Measurements from ENCODE around the gene MET. TPM values are rescaled to one million over a fixed set of nuclear protein-coding genes. Genes with fewer than 3 reads are reported as not detected.

MET gene
- polyA plus RNA-seq, 1 donor from 2014 or later = not detected

DNA sequence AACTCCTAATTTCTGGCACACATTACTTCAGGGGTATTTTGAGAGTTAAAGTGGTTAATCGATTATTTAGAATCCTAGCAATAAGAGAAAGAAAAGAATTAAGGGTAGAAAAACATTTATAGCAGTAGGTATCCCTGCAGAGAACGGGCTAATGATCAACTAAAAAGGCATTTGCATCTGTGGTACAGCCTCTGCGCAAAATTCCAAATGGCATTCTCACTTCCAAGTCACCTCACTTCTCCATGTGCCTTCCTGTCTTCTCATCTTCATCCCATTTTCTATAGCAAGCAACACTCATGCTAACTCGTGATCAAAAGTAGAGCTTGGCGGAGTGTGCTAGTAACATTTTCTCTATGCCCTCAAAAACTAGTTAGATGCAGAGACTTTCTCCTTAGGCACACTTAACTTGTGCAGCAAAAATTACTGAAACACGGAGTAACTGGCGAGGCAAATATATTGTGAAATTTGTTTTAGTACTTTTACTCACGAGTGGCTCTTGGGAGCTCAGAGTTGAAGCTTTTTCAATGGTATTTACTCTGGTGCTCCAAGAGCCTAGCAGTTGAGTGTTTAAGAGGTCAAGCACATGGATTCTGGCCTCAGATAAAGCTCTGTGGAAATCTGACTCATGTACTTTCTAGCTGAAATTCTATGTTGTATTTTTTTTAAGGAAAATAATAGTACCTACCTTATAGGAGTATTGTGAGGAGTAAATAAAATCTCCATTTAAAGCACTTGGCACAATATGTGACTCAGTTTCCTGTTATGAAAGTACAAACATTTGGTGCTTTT lies 65.1 kb downstream of the MET start:
- Histone ChIP-seq H3K27me3 (ENCODE audit: insufficient read depth, low read depth, low read length) (no peaks in the 10 kb centered on the region), H3K9ac (ENCODE audit: low read length) (no peak overlapping the region), H3K4me3 (ENCODE audit: low read length) (no peak overlapping the region), H3K27ac (ENCODE audit: low read length) (no peak overlapping the region), H4K20me1 (ENCODE audit: insufficient read depth) (no peaks in the 10 kb centered on the region), H3K9me2 (ENCODE audit: insufficient read depth, low read length) (no peaks in the 10 kb centered on the region), H3K9me3 (ENCODE audit: low read length) (no peaks in the 10 kb centered on the region), H3K36me3 (ENCODE audit: insufficient read depth, low read length) (no peaks in the 10 kb centered on the region), H3K4me2 (ENCODE audit: low read length) (no peak overlapping the region), H2AFZ (ENCODE audit: low read depth, low read length) (no peak overlapping the region), H3F3A (ENCODE audit: insufficient read depth, low read length, poor library complexity, severe bottlenecking) (no peaks in the 10 kb centered on the region), H3K79me2 (replicated peaks; ENCODE audit: insufficient read depth, low read length) (no peaks in the 10 kb centered on the region)
- no peak for TF ChIP-seq POLR2AphosphoS5 (IDR thresholded peaks at IDR 0.05)
- TF ChIP-seq EZH2 (IDR thresholded peaks at IDR 0.05; ENCODE audit: borderline replicate concordance, insufficient read depth, low read length, poor library complexity, severe bottlenecking) = no peak
- no peak for TF ChIP-seq SMC3 (conservative IDR thresholded peaks at IDR 0.05; ENCODE audit: poor library complexity)
- TF ChIP-seq, protein P1, sequence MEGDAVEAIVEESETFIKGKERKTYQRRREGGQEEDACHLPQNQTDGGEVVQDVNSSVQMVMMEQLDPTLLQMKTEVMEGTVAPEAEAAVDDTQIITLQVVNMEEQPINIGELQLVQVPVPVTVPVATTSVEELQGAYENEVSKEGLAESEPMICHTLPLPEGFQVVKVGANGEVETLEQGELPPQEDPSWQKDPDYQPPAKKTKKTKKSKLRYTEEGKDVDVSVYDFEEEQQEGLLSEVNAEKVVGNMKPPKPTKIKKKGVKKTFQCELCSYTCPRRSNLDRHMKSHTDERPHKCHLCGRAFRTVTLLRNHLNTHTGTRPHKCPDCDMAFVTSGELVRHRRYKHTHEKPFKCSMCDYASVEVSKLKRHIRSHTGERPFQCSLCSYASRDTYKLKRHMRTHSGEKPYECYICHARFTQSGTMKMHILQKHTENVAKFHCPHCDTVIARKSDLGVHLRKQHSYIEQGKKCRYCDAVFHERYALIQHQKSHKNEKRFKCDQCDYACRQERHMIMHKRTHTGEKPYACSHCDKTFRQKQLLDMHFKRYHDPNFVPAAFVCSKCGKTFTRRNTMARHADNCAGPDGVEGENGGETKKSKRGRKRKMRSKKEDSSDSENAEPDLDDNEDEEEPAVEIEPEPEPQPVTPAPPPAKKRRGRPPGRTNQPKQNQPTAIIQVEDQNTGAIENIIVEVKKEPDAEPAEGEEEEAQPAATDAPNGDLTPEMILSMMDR (IDR thresholded peaks at IDR 0.05; ENCODE audit: poor library complexity, severe bottlenecking) = no peak
- no peak for TF ChIP-seq EP300 (conservative IDR thresholded peaks at IDR 0.05; ENCODE audit: poor library complexity, severe bottlenecking)
- no peak for TF ChIP-seq MXI1 (conservative IDR thresholded peaks at IDR 0.05; ENCODE audit: poor library complexity, severe bottlenecking)
- TF ChIP-seq RAD21 (conservative IDR thresholded peaks at IDR 0.05) = no peak
- TF ChIP-seq TAF1 (IDR thresholded peaks at IDR 0.05; ENCODE audit: low read depth) = no peak
- TF ChIP-seq, protein P2, sequence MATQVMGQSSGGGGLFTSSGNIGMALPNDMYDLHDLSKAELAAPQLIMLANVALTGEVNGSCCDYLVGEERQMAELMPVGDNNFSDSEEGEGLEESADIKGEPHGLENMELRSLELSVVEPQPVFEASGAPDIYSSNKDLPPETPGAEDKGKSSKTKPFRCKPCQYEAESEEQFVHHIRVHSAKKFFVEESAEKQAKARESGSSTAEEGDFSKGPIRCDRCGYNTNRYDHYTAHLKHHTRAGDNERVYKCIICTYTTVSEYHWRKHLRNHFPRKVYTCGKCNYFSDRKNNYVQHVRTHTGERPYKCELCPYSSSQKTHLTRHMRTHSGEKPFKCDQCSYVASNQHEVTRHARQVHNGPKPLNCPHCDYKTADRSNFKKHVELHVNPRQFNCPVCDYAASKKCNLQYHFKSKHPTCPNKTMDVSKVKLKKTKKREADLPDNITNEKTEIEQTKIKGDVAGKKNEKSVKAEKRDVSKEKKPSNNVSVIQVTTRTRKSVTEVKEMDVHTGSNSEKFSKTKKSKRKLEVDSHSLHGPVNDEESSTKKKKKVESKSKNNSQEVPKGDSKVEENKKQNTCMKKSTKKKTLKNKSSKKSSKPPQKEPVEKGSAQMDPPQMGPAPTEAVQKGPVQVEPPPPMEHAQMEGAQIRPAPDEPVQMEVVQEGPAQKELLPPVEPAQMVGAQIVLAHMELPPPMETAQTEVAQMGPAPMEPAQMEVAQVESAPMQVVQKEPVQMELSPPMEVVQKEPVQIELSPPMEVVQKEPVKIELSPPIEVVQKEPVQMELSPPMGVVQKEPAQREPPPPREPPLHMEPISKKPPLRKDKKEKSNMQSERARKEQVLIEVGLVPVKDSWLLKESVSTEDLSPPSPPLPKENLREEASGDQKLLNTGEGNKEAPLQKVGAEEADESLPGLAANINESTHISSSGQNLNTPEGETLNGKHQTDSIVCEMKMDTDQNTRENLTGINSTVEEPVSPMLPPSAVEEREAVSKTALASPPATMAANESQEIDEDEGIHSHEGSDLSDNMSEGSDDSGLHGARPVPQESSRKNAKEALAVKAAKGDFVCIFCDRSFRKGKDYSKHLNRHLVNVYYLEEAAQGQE (IDR thresholded peaks at IDR 0.05; ENCODE audit: borderline replicate concordance) = no peak

DNA sequence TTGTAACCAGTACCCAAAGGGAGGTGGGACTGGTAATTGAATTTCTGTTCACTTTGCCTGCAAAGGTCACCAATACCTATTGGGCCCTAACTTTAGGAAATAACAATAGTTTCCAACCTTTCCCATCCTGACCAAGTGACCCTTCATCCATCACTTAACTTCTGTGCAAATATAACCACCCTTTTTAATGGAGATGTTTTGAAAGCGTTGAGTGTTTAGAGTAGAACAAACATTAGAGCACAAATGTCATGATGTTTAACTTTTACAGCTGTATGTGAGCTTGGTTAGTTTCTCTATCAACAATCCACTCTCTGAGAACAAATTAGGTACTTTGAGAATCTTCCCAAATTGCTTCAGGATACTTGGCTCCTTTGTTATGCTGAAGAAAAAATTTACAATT lies 66.4 kb downstream of the MET start:
- no peaks in the 10 kb centered on the region for H4K20me1 ChIP-seq (ENCODE audit: insufficient read depth)
- no peaks in the 10 kb centered on the region for H3K9me3 ChIP-seq (ENCODE audit: low read length)
- H3F3A ChIP-seq (ENCODE audit: insufficient read depth, low read length, poor library complexity, severe bottlenecking) = no peaks in the 10 kb centered on the region
- no peaks in the 10 kb centered on the region for H3K27me3 ChIP-seq (ENCODE audit: insufficient read depth, low read depth, low read length)
- H3K79me2 ChIP-seq (replicated peaks; ENCODE audit: insufficient read depth, low read length) = no peaks in the 10 kb centered on the region
- H3K9me2 ChIP-seq (ENCODE audit: insufficient read depth, low read length) = no peaks in the 10 kb centered on the region
- H3K27ac ChIP-seq (ENCODE audit: low read length) = no peak overlapping the region
- no peak overlapping the region for H3K4me2 ChIP-seq (ENCODE audit: low read length)
- H3K9ac ChIP-seq (ENCODE audit: low read length) = no peak overlapping the region
- TF ChIP-seq EZH2 (IDR thresholded peaks at IDR 0.05; ENCODE audit: borderline replicate concordance, insufficient read depth, low read length, poor library complexity, severe bottlenecking) (no peak), POLR2AphosphoS5 (IDR thresholded peaks at IDR 0.05) (no peak), TAF1 (IDR thresholded peaks at IDR 0.05; ENCODE audit: low read depth) (no peak), MXI1 (conservative IDR thresholded peaks at IDR 0.05; ENCODE audit: poor library complexity, severe bottlenecking) (no peak), SMC3 (conservative IDR thresholded peaks at IDR 0.05; ENCODE audit: poor library complexity) (no peak), RAD21 (conservative IDR thresholded peaks at IDR 0.05) (no peak), EP300 (conservative IDR thresholded peaks at IDR 0.05; ENCODE audit: poor library complexity, severe bottlenecking) (no peak)
- TF ChIP-seq, protein P2 (IDR thresholded peaks at IDR 0.05; ENCODE audit: borderline replicate concordance) = no peak
- TF ChIP-seq, protein P1 (IDR thresholded peaks at IDR 0.05; ENCODE audit: poor library complexity, severe bottlenecking) = no peak
- no peak overlapping the region for H2AFZ ChIP-seq (ENCODE audit: low read depth, low read length)
- H3K4me3 ChIP-seq (ENCODE audit: low read length) = no peak overlapping the region
- H3K36me3 ChIP-seq (ENCODE audit: insufficient read depth, low read length) = no peaks in the 10 kb centered on the region
